ENCODE measurements around the gene CSRP1. TPM values are rescaled to one million over a fixed set of nuclear protein-coding genes. Genes with fewer than 3 reads are reported as not detected.
"Not testable (repeated sequence)": the region's sequence is repeated elsewhere in the genome, so short reads cannot be mapped to it uniquely, and the experiment has no call there.

The CSRP1 gene
- total RNA-seq, 3 donors from 2014 or later: 186 to 1,491 (median 767) TPM

DNA sequence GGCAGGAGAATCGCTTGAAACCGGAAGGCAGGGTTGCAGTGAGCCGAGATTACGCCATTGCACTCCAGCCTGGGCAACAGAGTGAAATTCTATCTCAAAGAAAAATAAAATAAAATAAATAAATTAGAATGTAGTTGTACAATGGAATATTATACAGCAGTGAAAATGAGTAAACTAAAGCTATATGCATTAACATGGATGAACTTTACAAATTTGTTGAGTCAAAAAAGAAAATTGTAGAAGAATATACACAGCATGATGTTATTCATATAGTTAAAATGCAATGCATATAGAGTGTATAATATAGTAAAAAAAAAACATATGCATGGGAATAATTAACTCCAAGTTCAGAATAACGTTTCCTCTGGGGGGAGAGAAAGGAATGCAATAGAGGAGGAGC, 21.0 kb upstream of the CSRP1 start:
- intact Hi-C loops (cut with DNase I; ENCODE audit: low total_unique reads): no loop called here
- Histone ChIP-seq H3K4me1 (peaks cover 0 to 8% of the 10 kb centered on the region in 2 donors), H3K9me3 (no peaks in the 10 kb centered on the region), H3K4me3 (no peak overlapping the region), H3K27me3 (no peaks in the 10 kb centered on the region), H3K36me3 (no peaks in the 10 kb centered on the region), H3K27ac (no peak overlapping the region)
- DNase-seq (ENCODE audit: low spot score in 2 of 2): no peak
- TF ChIP-seq POLR2AphosphoS5 (IDR thresholded peaks at IDR 0.05) (no peak), POLR2A (IDR thresholded peaks at IDR 0.05) (no peak)
- TF ChIP-seq, protein P1, sequence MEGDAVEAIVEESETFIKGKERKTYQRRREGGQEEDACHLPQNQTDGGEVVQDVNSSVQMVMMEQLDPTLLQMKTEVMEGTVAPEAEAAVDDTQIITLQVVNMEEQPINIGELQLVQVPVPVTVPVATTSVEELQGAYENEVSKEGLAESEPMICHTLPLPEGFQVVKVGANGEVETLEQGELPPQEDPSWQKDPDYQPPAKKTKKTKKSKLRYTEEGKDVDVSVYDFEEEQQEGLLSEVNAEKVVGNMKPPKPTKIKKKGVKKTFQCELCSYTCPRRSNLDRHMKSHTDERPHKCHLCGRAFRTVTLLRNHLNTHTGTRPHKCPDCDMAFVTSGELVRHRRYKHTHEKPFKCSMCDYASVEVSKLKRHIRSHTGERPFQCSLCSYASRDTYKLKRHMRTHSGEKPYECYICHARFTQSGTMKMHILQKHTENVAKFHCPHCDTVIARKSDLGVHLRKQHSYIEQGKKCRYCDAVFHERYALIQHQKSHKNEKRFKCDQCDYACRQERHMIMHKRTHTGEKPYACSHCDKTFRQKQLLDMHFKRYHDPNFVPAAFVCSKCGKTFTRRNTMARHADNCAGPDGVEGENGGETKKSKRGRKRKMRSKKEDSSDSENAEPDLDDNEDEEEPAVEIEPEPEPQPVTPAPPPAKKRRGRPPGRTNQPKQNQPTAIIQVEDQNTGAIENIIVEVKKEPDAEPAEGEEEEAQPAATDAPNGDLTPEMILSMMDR (IDR thresholded peaks at IDR 0.05): no peak

GRCh38 chr1:201525193-201525778, 18.4 kb upstream of the CSRP1 start:
- no peak for DNase-seq (ENCODE audit: low spot score in 2 of 2)
- H3K36me3 ChIP-seq: no peaks in the 10 kb centered on the region
- H3K27ac ChIP-seq: no peak overlapping the region
- no peaks in the 10 kb centered on the region for H3K4me1 ChIP-seq
- no peaks in the 10 kb centered on the region for H3K27me3 ChIP-seq
- intact Hi-C loops (cut with DNase I; ENCODE audit: low total_unique reads): no loop called here
- TF ChIP-seq POLR2AphosphoS5 (IDR thresholded peaks at IDR 0.05) (no peak), POLR2A (IDR thresholded peaks at IDR 0.05) (no peak)
- TF ChIP-seq, protein P1 (IDR thresholded peaks at IDR 0.05): no peak
- no peaks in the 10 kb centered on the region for H3K9me3 ChIP-seq
- H3K4me3 ChIP-seq: no peak overlapping the region

- H3K27me3 ChIP-seq; H3K36me3 ChIP-seq; H3K27ac ChIP-seq; H3K4me3 ChIP-seq; H3K9me3 ChIP-seq; intact Hi-C loops (cut with DNase I; ENCODE audit: low total_unique reads); H3K4me1 ChIP-seq; DNase-seq (ENCODE audit: low spot score in 2 of 2): not testable (repeated sequence)
These were observed 13.2 kb upstream of the CSRP1 start for GRCh38 chr1:201520046-201520575.

DNA sequence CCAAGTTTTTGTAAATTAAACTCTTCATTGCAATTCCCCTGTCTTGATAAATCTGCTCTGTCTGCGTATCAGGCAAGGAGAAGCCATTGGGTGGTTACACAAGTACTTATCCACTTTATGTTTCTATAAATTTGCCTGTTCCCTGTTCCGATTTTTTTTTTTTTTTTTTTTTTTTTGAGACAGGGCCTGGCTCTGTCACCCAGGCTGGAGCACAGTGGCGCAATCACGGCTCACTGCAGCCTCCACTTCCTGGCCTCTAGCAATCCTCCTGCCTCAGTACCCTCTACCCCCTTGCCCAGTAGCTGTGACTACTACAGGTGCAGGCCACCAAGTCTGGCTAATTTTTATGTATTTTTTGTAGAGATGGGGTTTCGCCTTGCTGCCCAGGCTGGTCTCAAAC, 11.1 kb upstream of the CSRP1 start:
- Histone ChIP-seq H3K27me3 (no peaks in the 10 kb centered on the region), H3K36me3 (no peaks in the 10 kb centered on the region), H3K4me1 (peaks cover 0 to 2% of the 10 kb centered on the region in 2 donors), H3K9me3 (no peaks in the 10 kb centered on the region), H3K27ac (peak overlapping the region in 1 of 2 donors; percentile 21), H3K4me3 (no peak overlapping the region)
- intact Hi-C loops (cut with DNase I; ENCODE audit: low total_unique reads): no loop called here
- no peak for DNase-seq (ENCODE audit: low spot score in 2 of 2)
- TF ChIP-seq POLR2A (IDR thresholded peaks at IDR 0.05) (no peak), POLR2AphosphoS5 (IDR thresholded peaks at IDR 0.05) (no peak)
- TF ChIP-seq, protein P1 (IDR thresholded peaks at IDR 0.05): no peak

DNA sequence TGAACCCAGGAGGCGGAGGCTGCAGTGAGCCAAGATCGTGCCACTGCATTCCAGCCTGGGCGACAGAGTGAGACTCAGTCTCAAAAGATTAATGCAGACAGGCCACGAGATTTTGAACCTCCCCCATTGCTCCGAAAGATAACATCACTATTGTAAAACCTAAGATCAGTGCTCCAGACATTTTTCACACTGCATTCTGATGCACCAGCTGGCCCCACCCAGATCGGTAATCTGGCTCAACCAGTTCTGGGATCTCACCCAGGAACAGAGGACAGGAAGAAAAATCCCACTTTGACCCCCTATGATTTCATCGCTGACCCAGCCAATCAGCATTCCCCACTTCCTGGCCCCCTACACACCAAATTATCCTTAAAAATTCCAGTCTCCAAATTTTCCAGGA, 10.7 kb upstream of the CSRP1 start:
- H3K27me3 ChIP-seq: no peaks in the 10 kb centered on the region
- intact Hi-C loops (cut with DNase I; ENCODE audit: low total_unique reads): no loop called here
- H3K9me3 ChIP-seq: no peaks in the 10 kb centered on the region
- H3K27ac ChIP-seq: peak overlapping the region in 1 of 2 donors; percentile 21
- peaks cover 0 to 6% of the 10 kb centered on the region in 2 donors for H3K4me1 ChIP-seq
- TF ChIP-seq, protein P1 (IDR thresholded peaks at IDR 0.05): no peak
- TF ChIP-seq POLR2A (IDR thresholded peaks at IDR 0.05) (no peak), POLR2AphosphoS5 (IDR thresholded peaks at IDR 0.05) (no peak)
- H3K4me3 ChIP-seq: no peak overlapping the region
- H3K36me3 ChIP-seq: no peaks in the 10 kb centered on the region
- DNase-seq (ENCODE audit: low spot score in 2 of 2): no peak
